ENCODE results near the gene BBIP1.

- TF ChIP-seq CTCF (IDR thresholded peaks at IDR 0.05 in 4 of 5, conservative IDR thresholded peaks at IDR 0.05 in 1 of 5), result no peak
- no peak for TF ChIP-seq POLR2A (IDR thresholded peaks at IDR 0.05)
Measured at GRCh38 chr10:110852947-110853346, 66.0 kb downstream of the BBIP1 start.
